ENCODE results near the gene RAB31. TPM values are rescaled to one million over a fixed set of nuclear protein-coding genes. Genes with fewer than 3 reads are reported as not detected.

Gene RAB31
- total RNA-seq, 4 donors from 2014 or later: 3.2 to 7.1 (median 4.4) TPM

DNA sequence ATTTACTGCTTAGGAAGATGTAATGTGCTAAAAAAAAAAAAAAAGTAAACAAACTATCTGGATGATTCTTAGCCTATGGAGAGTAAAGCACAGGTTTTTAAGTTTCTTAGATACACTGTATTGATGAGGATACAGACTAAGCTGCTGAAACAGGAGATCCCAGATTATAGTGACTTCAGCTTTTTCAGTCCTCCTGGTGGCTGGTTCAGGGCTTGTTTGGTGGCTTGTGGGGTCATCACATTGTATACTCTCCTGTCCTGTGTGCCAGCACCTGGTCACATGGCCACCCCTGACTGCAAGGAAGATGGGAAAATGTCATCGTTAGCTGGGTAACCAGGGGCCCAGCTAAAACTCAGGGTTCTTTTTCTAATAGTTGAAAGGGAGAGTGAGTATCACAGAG, 31.4 kb downstream of the RAB31 start:
- Histone ChIP-seq H3K4me3 (no peak overlapping the region), H3K27ac (no peak overlapping the region), H3K27me3 (no peaks in the 10 kb centered on the region), H3K9me3 (no peaks in the 10 kb centered on the region), H3K4me1 (peaks cover 0 to 3% of the 10 kb centered on the region in 2 donors), H3K36me3 (no peaks in the 10 kb centered on the region)
- intact Hi-C loops (cut with DNase I; ENCODE audit: low total_unique reads) (no loop called here), in situ Hi-C loops (cut with MboI; ENCODE audit: low sequenced_read_pairs in 4 of 4) (no loop called here)
- no peak for DNase-seq
- no peak for ATAC-seq
- no peak for TF ChIP-seq POLR2A (IDR thresholded peaks at IDR 0.05)
- TF ChIP-seq, protein P1, sequence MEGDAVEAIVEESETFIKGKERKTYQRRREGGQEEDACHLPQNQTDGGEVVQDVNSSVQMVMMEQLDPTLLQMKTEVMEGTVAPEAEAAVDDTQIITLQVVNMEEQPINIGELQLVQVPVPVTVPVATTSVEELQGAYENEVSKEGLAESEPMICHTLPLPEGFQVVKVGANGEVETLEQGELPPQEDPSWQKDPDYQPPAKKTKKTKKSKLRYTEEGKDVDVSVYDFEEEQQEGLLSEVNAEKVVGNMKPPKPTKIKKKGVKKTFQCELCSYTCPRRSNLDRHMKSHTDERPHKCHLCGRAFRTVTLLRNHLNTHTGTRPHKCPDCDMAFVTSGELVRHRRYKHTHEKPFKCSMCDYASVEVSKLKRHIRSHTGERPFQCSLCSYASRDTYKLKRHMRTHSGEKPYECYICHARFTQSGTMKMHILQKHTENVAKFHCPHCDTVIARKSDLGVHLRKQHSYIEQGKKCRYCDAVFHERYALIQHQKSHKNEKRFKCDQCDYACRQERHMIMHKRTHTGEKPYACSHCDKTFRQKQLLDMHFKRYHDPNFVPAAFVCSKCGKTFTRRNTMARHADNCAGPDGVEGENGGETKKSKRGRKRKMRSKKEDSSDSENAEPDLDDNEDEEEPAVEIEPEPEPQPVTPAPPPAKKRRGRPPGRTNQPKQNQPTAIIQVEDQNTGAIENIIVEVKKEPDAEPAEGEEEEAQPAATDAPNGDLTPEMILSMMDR (IDR thresholded peaks at IDR 0.05 in 4 of 5, conservative IDR thresholded peaks at IDR 0.05 in 1 of 5): no peak

DNA sequence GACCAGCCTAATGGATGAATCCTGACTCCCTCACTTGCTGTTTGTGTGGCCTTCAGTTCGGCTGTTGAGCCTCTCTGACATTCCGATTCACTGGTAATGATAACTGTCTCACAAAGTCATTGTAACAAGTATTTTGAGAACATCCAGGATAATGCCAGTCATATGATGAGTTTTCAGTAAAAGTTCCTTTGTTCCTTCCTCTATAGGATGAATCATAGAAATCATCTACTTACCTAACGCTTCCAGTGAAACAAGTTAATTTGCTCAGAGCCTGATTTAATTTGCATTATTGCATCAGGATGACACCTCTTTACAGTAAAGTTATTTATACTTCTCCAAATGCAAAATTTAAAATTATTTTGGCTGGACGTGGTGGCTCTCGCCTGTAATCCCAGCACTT, 32.0 kb downstream of the RAB31 start:
- no peak overlapping the region for H3K27ac ChIP-seq
- DNase-seq (no peak), ATAC-seq (no peak)
- peaks cover 0 to 3% of the 10 kb centered on the region in 2 donors for H3K4me1 ChIP-seq
- in situ Hi-C loops (cut with MboI; ENCODE audit: low sequenced_read_pairs in 4 of 4): no loop called here
- intact Hi-C loops (cut with DNase I; ENCODE audit: low total_unique reads): no loop called here
- no peak for TF ChIP-seq POLR2A (IDR thresholded peaks at IDR 0.05)
- TF ChIP-seq, protein P1 (IDR thresholded peaks at IDR 0.05 in 4 of 5, conservative IDR thresholded peaks at IDR 0.05 in 1 of 5): no peak
- H3K9me3 ChIP-seq: no peaks in the 10 kb centered on the region
- H3K27me3 ChIP-seq: no peaks in the 10 kb centered on the region
- no peaks in the 10 kb centered on the region for H3K36me3 ChIP-seq
- no peak overlapping the region for H3K4me3 ChIP-seq

DNA sequence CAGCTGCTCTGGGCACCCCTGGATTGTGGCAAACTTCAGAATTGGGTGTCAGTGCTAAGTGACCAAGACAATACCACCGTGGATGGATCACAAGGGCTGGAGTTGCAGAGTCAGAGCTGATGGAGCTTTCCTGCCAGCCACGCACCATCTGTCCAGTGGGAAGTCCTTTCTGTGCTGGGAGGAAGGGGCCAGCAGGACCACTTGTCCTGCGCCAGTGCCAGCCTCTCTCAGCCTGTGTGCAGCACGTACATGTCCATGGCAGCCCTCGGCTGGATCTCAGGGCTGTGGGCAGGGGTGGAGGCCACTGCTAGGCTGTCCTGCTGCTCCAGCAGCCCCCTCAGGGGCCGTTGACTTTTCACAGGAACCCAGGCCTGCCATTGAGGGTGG, 33.3 kb downstream of the RAB31 start:
- intact Hi-C loops (cut with DNase I; ENCODE audit: low total_unique reads) (no loop called here), in situ Hi-C loops (cut with MboI; ENCODE audit: low sequenced_read_pairs in 4 of 4) (no loop called here)
- no peaks in the 10 kb centered on the region for H3K27me3 ChIP-seq
- ATAC-seq (no peak), DNase-seq (no peak)
- H3K27ac ChIP-seq: no peak overlapping the region
- H3K9me3 ChIP-seq: no peaks in the 10 kb centered on the region
- peaks cover 0 to 3% of the 10 kb centered on the region in 2 donors for H3K4me1 ChIP-seq
- H3K36me3 ChIP-seq: no peaks in the 10 kb centered on the region
- H3K4me3 ChIP-seq: no peak overlapping the region
- no peak for TF ChIP-seq POLR2A (IDR thresholded peaks at IDR 0.05)
- TF ChIP-seq, protein P1 (IDR thresholded peaks at IDR 0.05 in 4 of 5, conservative IDR thresholded peaks at IDR 0.05 in 1 of 5): no peak

DNA sequence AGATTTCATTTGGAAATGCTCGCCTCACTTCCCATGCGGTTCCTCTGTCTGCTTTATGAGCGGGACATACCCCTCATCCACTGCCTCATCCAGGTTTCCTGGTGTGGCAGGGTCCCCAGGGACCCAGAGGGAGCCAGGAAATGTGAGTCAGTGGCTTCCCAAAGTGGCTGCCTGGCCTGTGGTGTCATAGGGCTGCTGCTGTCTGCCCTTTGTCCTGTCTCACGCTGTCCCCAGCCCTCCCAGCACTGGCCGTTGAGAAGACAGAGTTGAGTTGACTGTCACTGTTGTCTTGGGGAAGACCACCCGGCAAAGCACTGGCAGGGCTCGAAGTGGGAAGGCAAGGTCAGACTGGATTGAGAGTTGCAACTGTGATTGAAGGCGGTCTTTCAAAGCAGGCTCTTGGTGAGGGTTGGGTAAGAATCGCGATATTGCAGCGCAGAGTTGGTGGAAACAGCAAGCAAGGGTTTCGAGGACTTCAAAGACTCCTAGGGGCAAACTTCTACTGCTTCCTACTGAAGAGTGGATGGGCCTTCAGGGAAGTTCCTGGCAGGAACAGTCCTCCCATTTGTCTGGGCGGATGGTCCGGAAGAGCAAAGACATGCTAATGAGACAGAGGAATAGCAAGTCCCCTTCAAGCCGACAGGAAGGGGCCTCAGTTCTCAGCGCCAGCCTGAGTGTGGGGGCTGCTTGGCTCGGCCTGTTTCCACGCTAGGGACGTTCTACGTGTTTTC, 33.9 kb downstream of the RAB31 start:
- intact Hi-C loops (cut with DNase I; ENCODE audit: low total_unique reads) (no loop called here), in situ Hi-C loops (cut with MboI; ENCODE audit: low sequenced_read_pairs in 4 of 4) (no loop called here)
- H3K4me3 ChIP-seq: no peak overlapping the region
- no peaks in the 10 kb centered on the region for H3K27me3 ChIP-seq
- DNase-seq: no peak
- no peak for ATAC-seq
- peak overlapping the region in 2 of 4 donors; percentile 17 to 45 for H3K27ac ChIP-seq
- H3K36me3 ChIP-seq: no peaks in the 10 kb centered on the region
- H3K4me1 ChIP-seq: peaks cover 0 to 3% of the 10 kb centered on the region in 2 donors
- no peak for TF ChIP-seq POLR2A (IDR thresholded peaks at IDR 0.05)
- TF ChIP-seq, protein P1 (IDR thresholded peaks at IDR 0.05 in 4 of 5, conservative IDR thresholded peaks at IDR 0.05 in 1 of 5): no peak
- H3K9me3 ChIP-seq: no peaks in the 10 kb centered on the region

Data from gastrocnemius medialis (tissue), 4 donors.